NT2/D1 (cell line): ENCODE data around the gene BOLA1.

ENCODE experiments used
- DNase-seq: peaks from one replicate; pipeline ENCODE4 v3.0.0-alpha.2; 2011; ENCODE audit warnings: low read depth, low spot score
- H3K27me3 ChIP-seq: 2 replicates; pipeline ENCODE4 v1.6.0; 2011; ENCODE audit warnings: mild to moderate bottlenecking; ENCODE audit not compliant: insufficient read length, insufficient read depth
- H3K36me3 ChIP-seq: 2 replicates; pipeline ENCODE4 v1.6.1; 2011; ENCODE audit warnings: mild to moderate bottlenecking, low read length, mixed read lengths; ENCODE audit not compliant: insufficient read depth, insufficient read length
- H3K4me1 ChIP-seq: 2 replicates; pipeline ENCODE4 v1.5.1; 2011; ENCODE audit not compliant: insufficient read depth, insufficient read length
- H3K4me3 ChIP-seq: 2 replicates; pipeline ENCODE4 v1.5.1; 2011; ENCODE audit warnings: low read depth; ENCODE audit not compliant: insufficient read length
- H3K9ac ChIP-seq: 2 replicates; pipeline ENCODE4 v1.6.0; 2011; ENCODE audit warnings: low read depth; ENCODE audit not compliant: insufficient read length
- H3K9me3 ChIP-seq: 2 replicates; pipeline ENCODE4 v1.5.1; 2011; ENCODE audit warnings: mild to moderate bottlenecking, low read length; ENCODE audit not compliant: insufficient read depth
- SUZ12 ChIP-seq: IDR thresholded peaks from 2 replicates; pipeline ENCODE4 v1.6.1; 2011; ENCODE audit not compliant: insufficient read length, insufficient read depth; ENCODE audit errors: extremely low read depth
- YY1 ChIP-seq: IDR thresholded peaks from 2 replicates; pipeline ENCODE4 v1.6.1; 2011; ENCODE audit not compliant: insufficient read length, insufficient read depth
- ZNF274 ChIP-seq: IDR thresholded peaks from 2 replicates; pipeline ENCODE4 v1.6.1; 2011; ENCODE audit warnings: mild to moderate bottlenecking, low read depth, low read length

Gene BOLA1

DNA sequence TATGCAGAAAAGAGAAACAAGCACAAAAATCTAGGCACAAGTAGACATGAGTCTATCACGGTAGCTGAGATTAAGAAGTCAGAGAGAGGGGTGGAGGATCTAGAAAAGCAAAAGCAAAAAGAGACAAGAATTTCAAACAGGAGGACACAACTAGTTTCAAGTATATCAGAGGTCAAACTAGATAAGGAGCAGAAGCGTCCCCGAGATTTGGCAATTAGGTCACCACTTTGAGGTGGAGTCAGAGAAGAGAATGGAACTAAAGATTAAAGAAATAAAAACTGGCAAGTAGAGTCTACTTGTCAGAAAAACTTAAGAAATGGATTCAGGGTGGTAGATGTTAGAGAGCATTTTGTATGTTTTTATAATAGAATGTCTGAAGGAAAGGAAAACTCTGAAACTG is 26.0 kb downstream of the BOLA1 start:
- TF ChIP-seq SUZ12: no peak
- no peak for TF ChIP-seq ZNF274
- no peak for TF ChIP-seq YY1
- Histone ChIP-seq H3K36me3 (peaks cover 71% of the 10 kb centered on the region), H3K9me3 (no peaks in the 10 kb centered on the region), H3K4me3 (no peak overlapping the region), H3K9ac (no peak overlapping the region), H3K27me3 (no peaks in the 10 kb centered on the region), H3K4me1 (peaks cover 10% of the 10 kb centered on the region)
- no peak for DNase-seq

DNA sequence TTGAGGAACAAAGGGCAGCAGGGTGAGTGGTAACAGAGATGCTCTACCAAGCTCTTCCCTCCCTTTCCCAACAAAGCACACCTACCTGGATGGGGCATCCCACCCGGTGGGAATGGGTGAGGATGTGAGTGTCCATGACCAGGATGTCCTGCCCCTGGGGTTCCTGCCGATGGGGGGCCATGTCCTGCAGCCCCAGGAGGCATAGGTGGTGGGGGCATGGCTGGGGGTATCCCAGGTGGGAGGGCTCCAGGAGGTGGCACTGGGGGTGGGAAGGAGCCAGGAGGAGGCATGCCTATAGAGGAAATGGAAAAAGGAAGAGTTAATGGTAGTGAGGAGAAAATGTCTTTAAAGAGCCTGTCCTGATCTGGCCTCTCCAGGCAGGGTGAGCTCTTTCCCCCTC is 26.4 kb downstream of the BOLA1 start:
- no peaks in the 10 kb centered on the region for H3K27me3 ChIP-seq
- no peaks in the 10 kb centered on the region for H3K9me3 ChIP-seq
- no peak for DNase-seq
- H3K9ac ChIP-seq: no peak overlapping the region
- H3K4me3 ChIP-seq: peak overlapping the region; percentile 98
- H3K36me3 ChIP-seq: peaks cover 73% of the 10 kb centered on the region
- H3K4me1 ChIP-seq: peaks cover 10% of the 10 kb centered on the region
- TF ChIP-seq ZNF274: no peak
- no peak for TF ChIP-seq SUZ12
- no peak for TF ChIP-seq YY1

DNA sequence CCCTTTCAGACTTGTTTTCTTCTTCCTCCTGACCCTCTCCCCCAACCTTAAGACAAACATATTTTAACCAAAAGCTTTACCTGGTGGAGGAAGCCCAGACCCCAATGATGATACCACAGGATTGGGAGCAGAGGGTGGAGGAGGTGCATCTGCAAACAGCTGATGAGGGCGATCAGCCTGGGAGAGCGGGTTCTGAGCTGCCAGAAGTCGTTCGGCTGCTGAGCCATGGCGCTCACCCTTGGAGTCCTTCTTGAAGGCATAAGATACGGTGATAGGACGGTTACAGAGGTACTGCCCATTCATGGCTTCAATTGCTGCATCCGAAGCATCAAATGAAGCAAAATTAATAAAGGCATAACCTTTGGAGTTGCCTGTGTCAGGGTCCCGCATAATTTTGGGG is 26.9 kb downstream of the BOLA1 start:
- Histone ChIP-seq H3K4me3 (peak overlapping the region; percentile 98), H3K9ac (peak overlapping the region; percentile 34), H3K9me3 (no peaks in the 10 kb centered on the region), H3K27me3 (no peaks in the 10 kb centered on the region), H3K4me1 (peaks cover 10% of the 10 kb centered on the region), H3K36me3 (peaks cover 79% of the 10 kb centered on the region)
- no peak for DNase-seq
- TF ChIP-seq SUZ12: no peak
- TF ChIP-seq ZNF274: no peak
- no peak for TF ChIP-seq YY1

DNA sequence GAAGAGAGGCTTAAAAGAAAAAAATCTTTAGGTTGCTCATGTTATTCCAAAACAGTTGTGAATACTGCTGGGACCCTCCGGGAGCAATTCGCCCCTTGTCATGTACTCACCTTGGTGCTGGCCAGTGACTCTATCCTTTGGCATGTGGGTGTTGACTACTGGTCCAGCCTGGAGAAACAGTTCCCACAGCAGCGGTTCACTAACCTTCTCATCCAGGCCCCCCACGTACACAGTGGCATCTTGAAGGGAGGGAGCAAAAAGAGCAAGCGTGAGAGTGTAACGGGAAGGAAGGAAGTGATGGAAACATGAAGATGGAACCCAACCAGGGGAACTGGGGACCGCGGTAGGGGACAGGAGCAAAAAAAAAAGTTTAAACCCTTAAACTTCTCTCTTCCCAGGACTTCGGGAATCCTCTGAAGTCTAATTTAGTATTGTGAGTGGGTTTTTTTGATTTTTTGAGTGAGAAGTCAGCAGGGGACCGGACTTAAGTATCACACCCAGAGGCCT is 27.7 kb downstream of the BOLA1 start:
- H3K4me1 ChIP-seq: peaks cover 10% of the 10 kb centered on the region
- peak overlapping the region; percentile 98 for H3K9ac ChIP-seq
- H3K36me3 ChIP-seq: peaks cover 80% of the 10 kb centered on the region
- no peak for TF ChIP-seq ZNF274
- TF ChIP-seq SUZ12: no peak
- no peak for TF ChIP-seq YY1
- DNase-seq: no peak
- H3K27me3 ChIP-seq: no peaks in the 10 kb centered on the region
- no peaks in the 10 kb centered on the region for H3K9me3 ChIP-seq
- peak overlapping the region; percentile 98 for H3K4me3 ChIP-seq

DNA sequence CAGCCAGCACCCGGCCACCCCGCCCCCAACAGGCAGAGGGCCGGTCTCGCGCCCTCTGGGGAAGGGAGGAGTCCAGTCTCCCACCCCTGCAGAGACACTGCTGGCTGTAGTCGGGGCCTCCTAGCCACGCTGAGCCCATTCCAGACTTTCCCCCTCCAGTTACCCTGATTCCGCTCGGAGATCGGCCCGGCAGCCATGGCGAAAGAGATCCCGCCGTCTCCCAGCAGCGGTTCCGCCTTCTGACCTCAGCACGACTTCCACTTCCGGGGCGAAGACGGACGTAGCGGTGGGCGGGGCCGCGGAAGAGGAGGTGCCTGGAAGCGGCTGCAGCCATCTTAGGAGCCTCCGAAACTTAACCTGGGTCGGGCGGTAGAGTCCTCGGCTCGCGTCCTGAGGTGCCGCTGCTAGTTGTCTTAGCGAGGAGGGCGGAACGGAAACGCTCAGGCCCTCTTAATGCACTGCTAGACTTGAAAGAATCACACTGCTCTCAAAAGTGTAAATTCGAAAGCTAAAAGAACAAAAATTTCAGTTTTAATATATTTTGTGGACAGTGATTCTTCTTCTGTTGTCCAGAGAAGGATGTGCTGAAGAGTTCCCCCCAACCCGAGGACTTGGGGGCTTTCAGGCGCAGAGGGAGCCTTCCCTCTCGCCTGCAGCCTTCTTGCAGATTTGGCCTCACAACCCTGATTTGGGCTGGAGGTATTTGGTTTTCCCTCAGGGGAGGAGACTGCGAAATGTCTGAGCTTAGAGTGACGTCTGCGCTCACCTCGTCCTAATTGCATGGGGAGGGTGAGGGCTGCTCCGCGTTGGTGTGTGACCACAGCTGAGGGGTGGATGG is 28.4 kb downstream of the BOLA1 start, which contains the start of gene SF3B4:
SF3B4 (minus strand) TSS at position 241 of the 838 bp plus-strand sequence; CDS start at position 197, 44 bp downstream.
- H3K4me3 ChIP-seq: peak within 1 kb of the TSS; percentile 98
- peaks cover 10% of the 10 kb centered on the region for H3K4me1 ChIP-seq
- H3K9me3 ChIP-seq: no peaks in the 10 kb centered on the region
- peak; percentile 97 for DNase-seq
- peaks cover 74% of the 10 kb centered on the region for H3K36me3 ChIP-seq
- no peak for TF ChIP-seq SUZ12
- TF ChIP-seq ZNF274: no peak
- peak; percentile 85 for TF ChIP-seq YY1
- H3K27me3 ChIP-seq: no peaks in the 10 kb centered on the region
- H3K9ac ChIP-seq: peak within 1 kb of the TSS; percentile 98

- Histone ChIP-seq H3K9me3 (no peaks in the 10 kb centered on the region), H3K27me3 (no peaks in the 10 kb centered on the region), H3K36me3 (peaks cover 71% of the 10 kb centered on the region), H3K9ac (peak overlapping the region; percentile 98), H3K4me1 (peaks cover 10% of the 10 kb centered on the region), H3K4me3 (peak overlapping the region; percentile 98)
- TF ChIP-seq YY1 (no peak), SUZ12 (no peak), ZNF274 (no peak)
- no peak for DNase-seq
Measured at GRCh38 chr1:149928401-149928724, 29.0 kb downstream of the BOLA1 start.

GRCh38 chr1:149929856-149930255 is 30.5 kb downstream of the BOLA1 start:
- no peak overlapping the region for H3K4me3 ChIP-seq
- TF ChIP-seq YY1 (no peak), SUZ12 (no peak), ZNF274 (no peak)
- no peak for DNase-seq
- H3K9ac ChIP-seq: no peak overlapping the region
- H3K27me3 ChIP-seq: no peaks in the 10 kb centered on the region
- peaks cover 10% of the 10 kb centered on the region for H3K4me1 ChIP-seq
- peaks cover 67% of the 10 kb centered on the region for H3K36me3 ChIP-seq
- H3K9me3 ChIP-seq: no peaks in the 10 kb centered on the region
